OCI-LY1 (cell line): ENCODE data around the gene SEPTIN10.

Experiments
- CTCF ChIP-seq: fragments of 200-600 bp; sonication (generic), shearing (Covaris generic); IDR thresholded peaks from 2 replicates; pipeline ENCODE4 v1.5.1; 2017; ENCODE audit warnings: mild to moderate bottlenecking, antibody characterized with exemption, low read length, moderate library complexity, mixed read lengths
- EZH2 ChIP-seq: fragments of 200-600 bp; sonication (generic), shearing (Covaris generic); IDR thresholded peaks from 2 replicates; pipeline ENCODE4 v1.8.0; 2017; ENCODE audit warnings: borderline replicate concordance, mixed run types, mild to moderate bottlenecking, antibody characterized with exemption, low read length, moderate library complexity, mixed read lengths

- TF ChIP-seq CTCF = no peak
- no peak for TF ChIP-seq EZH2
These were observed 1.2 kb upstream of the SEPTIN10 start for GRCh38 chr2:109614715-109615636.
